ENCODE results near the gene MPPE1.

Gene MPPE1, protein sequence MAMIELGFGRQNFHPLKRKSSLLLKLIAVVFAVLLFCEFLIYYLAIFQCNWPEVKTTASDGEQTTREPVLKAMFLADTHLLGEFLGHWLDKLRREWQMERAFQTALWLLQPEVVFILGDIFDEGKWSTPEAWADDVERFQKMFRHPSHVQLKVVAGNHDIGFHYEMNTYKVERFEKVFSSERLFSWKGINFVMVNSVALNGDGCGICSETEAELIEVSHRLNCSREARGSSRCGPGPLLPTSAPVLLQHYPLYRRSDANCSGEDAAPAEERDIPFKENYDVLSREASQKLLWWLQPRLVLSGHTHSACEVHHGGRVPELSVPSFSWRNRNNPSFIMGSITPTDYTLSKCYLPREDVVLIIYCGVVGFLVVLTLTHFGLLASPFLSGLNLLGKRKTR

DNA sequence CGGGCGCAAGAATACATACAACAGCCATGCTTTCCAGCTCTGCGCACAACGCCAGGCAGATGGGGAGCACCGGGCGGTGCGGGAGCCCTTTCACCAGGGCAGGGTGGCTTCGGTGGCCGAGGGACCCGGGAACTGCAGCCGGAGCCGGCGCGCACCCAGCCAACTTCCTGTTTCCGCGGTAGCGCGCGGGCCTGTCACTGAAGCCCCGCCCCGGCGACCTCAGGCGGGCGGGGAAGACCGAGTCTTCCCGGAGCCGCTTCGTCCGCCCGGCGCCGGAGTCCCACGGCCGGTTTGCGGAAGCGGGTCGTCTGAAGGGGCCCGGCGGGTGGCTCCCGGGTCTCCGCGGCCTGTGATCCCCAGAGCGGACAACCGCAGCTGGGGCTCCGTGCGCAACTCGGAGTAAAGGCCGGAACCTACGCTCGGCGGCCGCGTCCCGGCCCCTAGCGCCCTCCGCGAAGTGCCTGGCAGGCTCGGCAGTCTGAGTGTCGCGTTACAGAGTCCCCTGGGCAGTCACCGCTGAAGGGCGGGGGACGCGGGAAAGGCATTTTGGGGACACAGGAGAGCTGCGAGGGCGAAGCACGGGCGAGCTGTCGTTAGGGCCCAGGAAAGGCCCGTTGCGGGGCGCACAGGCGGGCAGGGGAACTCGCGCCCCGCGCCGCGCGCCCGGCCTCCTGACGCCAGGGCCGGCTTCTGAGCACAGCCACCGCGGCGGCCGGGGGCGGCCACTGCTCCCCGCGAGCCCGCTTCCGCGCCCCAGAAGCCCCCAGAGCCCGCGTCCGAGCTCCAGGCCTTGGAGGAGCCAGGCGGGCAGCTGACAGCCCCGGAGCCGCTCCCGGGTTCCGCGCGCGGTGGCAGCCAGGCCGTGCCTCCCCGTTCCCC, at the start of gene MPPE1:
TSS of gene MPPE1 (minus strand) at position 136 of the 879 bp plus-strand sequence. CDS start 11,053 bp downstream, outside the sequence.
- peak; percentile 97 for ATAC-seq
- no peak for TF ChIP-seq CSRNP3 (CRISPR knock-in tag; IDR thresholded peaks at IDR 0.05)
- no peak for TF ChIP-seq PPARA (CRISPR knock-in tag; IDR thresholded peaks at IDR 0.05; ENCODE audit: borderline replicate concordance)
- TF ChIP-seq, protein P1, sequence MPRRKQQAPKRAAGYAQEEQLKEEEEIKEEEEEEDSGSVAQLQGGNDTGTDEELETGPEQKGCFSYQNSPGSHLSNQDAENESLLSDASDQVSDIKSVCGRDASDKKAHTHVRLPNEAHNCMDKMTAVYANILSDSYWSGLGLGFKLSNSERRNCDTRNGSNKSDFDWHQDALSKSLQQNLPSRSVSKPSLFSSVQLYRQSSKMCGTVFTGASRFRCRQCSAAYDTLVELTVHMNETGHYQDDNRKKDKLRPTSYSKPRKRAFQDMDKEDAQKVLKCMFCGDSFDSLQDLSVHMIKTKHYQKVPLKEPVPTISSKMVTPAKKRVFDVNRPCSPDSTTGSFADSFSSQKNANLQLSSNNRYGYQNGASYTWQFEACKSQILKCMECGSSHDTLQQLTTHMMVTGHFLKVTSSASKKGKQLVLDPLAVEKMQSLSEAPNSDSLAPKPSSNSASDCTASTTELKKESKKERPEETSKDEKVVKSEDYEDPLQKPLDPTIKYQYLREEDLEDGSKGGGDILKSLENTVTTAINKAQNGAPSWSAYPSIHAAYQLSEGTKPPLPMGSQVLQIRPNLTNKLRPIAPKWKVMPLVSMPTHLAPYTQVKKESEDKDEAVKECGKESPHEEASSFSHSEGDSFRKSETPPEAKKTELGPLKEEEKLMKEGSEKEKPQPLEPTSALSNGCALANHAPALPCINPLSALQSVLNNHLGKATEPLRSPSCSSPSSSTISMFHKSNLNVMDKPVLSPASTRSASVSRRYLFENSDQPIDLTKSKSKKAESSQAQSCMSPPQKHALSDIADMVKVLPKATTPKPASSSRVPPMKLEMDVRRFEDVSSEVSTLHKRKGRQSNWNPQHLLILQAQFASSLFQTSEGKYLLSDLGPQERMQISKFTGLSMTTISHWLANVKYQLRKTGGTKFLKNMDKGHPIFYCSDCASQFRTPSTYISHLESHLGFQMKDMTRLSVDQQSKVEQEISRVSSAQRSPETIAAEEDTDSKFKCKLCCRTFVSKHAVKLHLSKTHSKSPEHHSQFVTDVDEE (CRISPR knock-in tag; IDR thresholded peaks at IDR 0.05), result no peak
- TF ChIP-seq TOX (CRISPR knock-in tag; IDR thresholded peaks at IDR 0.05; ENCODE audit: borderline replicate concordance), result no peak
- TF ChIP-seq, protein P2, sequence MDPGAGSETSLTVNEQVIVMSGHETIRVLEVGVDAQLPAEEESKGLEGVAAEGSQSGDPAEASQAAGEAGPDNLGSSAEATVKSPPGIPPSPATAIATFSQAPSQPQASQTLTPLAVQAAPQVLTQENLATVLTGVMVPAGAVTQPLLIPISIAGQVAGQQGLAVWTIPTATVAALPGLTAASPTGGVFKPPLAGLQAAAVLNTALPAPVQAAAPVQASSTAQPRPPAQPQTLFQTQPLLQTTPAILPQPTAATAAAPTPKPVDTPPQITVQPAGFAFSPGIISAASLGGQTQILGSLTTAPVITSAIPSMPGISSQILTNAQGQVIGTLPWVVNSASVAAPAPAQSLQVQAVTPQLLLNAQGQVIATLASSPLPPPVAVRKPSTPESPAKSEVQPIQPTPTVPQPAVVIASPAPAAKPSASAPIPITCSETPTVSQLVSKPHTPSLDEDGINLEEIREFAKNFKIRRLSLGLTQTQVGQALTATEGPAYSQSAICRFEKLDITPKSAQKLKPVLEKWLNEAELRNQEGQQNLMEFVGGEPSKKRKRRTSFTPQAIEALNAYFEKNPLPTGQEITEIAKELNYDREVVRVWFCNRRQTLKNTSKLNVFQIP (CRISPR knock-in tag; IDR thresholded peaks at IDR 0.05; ENCODE audit: borderline replicate concordance, low read depth), result no peak
- TF ChIP-seq ZNF8 (CRISPR knock-in tag; IDR thresholded peaks at IDR 0.05), result no peak
- no peak for TF ChIP-seq TCF4 (CRISPR knock-in tag; IDR thresholded peaks at IDR 0.05; ENCODE audit: borderline replicate concordance)
- TF ChIP-seq ZNF70 (CRISPR knock-in tag; IDR thresholded peaks at IDR 0.05), result no peak
- no peak for TF ChIP-seq RARB (CRISPR knock-in tag; IDR thresholded peaks at IDR 0.05)
- TF ChIP-seq ISL1 (CRISPR knock-in tag; IDR thresholded peaks at IDR 0.05), result no peak
- no peak for TF ChIP-seq ARNTL (CRISPR knock-in tag; IDR thresholded peaks at IDR 0.05; ENCODE audit: borderline replicate concordance, low read depth)
- no peak for TF ChIP-seq CREB5 (CRISPR knock-in tag; IDR thresholded peaks at IDR 0.05; ENCODE audit: low read depth)
- TF ChIP-seq ZFP3 (CRISPR knock-in tag; IDR thresholded peaks at IDR 0.05), result no peak
- TF ChIP-seq ZNF565 (CRISPR knock-in tag; conservative IDR thresholded peaks at IDR 0.05; ENCODE audit: low read depth), result no peak
- TF ChIP-seq ZC3H10 (CRISPR knock-in tag; IDR thresholded peaks at IDR 0.05), result no peak
- TF ChIP-seq SNAI2 (CRISPR knock-in tag; IDR thresholded peaks at IDR 0.05), result no peak
- TF ChIP-seq ZFP30 (CRISPR knock-in tag; IDR thresholded peaks at IDR 0.05), result no peak

DNA sequence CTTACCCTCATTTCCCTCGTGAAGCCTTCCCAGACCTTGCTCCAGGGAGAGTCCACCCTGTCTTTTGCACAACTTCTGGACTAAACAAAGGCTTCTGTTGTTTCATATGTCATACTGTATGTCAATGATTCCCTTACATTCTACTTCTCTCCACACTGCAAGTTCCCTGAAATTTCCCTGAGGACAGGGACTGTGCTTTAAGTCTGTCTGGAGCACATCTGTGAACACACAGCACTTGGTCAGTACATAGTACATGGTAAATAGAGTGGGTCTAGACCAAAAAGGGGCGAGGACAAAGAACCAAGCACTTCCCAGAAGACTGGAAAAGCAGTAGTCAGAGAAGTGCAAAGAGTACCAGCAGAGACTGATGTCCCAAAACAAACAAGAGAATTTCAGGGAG, 49.5 kb upstream of the MPPE1 start:
- no peak for TF ChIP-seq GLIS3 (CRISPR knock-in tag; IDR thresholded peaks at IDR 0.05)
- no peak for ATAC-seq

DNA sequence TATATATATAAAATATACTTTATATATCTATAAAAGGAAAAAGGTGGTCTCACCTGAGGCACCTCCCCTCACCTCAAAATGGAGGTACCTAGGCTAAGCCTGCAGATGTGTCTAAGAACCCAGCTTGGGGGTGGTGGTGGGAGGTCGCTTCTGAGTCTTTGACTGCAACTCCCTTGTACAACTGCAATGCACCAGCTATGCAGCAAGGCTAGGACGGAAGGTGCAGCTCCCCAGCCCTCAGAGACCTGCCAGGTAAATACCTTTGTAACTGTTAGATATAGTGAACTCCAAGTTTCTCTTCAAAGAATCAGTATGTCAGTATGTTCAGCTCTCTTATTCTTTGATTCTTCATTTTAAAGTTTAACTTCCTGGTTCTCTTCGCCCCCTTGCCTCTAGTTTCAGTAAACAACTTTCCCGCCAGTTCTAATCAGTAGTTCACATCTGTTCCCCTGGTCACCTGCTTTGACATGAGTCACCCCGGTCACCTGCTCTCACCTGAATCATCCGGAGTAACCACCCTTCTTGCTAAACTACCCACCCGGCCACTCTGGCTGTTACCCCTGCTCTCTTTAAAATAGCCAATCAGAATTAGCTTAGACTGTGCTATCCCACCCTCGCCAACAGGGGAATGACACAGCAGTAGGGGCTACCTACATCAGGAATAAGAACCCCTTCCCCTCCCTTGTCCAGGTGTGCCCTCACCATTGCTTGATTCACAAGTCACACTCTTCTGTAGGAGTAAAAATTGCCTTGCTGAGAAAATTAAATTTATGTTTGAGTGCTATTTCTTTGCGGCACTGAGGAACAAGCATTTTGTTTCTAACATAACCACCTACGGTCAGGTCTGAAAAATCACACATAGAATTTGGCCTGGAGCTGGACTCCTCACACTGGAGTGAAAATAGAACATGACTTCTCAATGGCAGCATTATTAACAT, 48.5 kb upstream of the MPPE1 start:
- ATAC-seq, result no peak
- TF ChIP-seq RARB (CRISPR knock-in tag; IDR thresholded peaks at IDR 0.05) (no peak), BACH2 (CRISPR knock-in tag; IDR thresholded peaks at IDR 0.05; ENCODE audit: borderline replicate concordance) (no peak), PPARA (CRISPR knock-in tag; IDR thresholded peaks at IDR 0.05; ENCODE audit: borderline replicate concordance) (no peak), ZFP30 (CRISPR knock-in tag; IDR thresholded peaks at IDR 0.05) (no peak), ESRRG (CRISPR knock-in tag; IDR thresholded peaks at IDR 0.05) (no peak), CSRNP3 (CRISPR knock-in tag; IDR thresholded peaks at IDR 0.05) (no peak), CREB5 (CRISPR knock-in tag; IDR thresholded peaks at IDR 0.05; ENCODE audit: low read depth) (no peak), ZC3H10 (CRISPR knock-in tag; IDR thresholded peaks at IDR 0.05) (no peak)
- TF ChIP-seq, protein P1 (CRISPR knock-in tag; IDR thresholded peaks at IDR 0.05), result no peak
